AG04450 (cell line): ENCODE results near the gene WDPCP. TPM values are rescaled to one million over a fixed set of nuclear protein-coding genes. Genes with fewer than 3 reads are reported as not detected.
"Not testable (repeated sequence)": the region's sequence is repeated elsewhere in the genome, so short reads cannot be mapped to it uniquely, and the experiment has no call there.

ENCODE experiments used
- CTCF ChIA-PET: fragments of 300-600, 350-600 bp; formaldehyde crosslinking; extraction: SDS; loops from one replicate; lab custom pipeline; 2022; ENCODE audit warnings: antibody characterized with exemption, inconsistent platforms; lab: Charles Lee
- POLR2A ChIA-PET: fragments of 350-600 bp; formaldehyde crosslinking; extraction: SDS; loops from one replicate; lab custom pipeline; 2021; ENCODE audit warnings: antibody characterized with exemption, inconsistent platforms; lab: Yijun Ruan, JAX
- DNase-seq: peaks from one replicate; pipeline ENCODE4 v3.0.0-alpha.2; 2011; ENCODE audit warnings: low read depth, low spot score
- H3K27ac ChIP-seq: one replicate; pipeline ENCODE4 v1.5.1; 2012; ENCODE audit warnings: low read depth, low read length, control low read depth
- H3K27me3 ChIP-seq: one replicate; pipeline ENCODE4 v1.6.0; 2012; ENCODE audit warnings: low read length; ENCODE audit not compliant: control insufficient read depth, insufficient read depth
- H3K4me3 ChIP-seq: 2 replicates; pipeline ENCODE4 v1.5.1; 2011; ENCODE audit warnings: mild to moderate bottlenecking, low read depth, low read length, control low read depth
- H3K9me3 ChIP-seq: 2 replicates; pipeline ENCODE4 v1.5.1; 2012; ENCODE audit warnings: low read length; ENCODE audit not compliant: control insufficient read depth, insufficient read depth
- CTCF ChIP-seq: IDR thresholded peaks from 2 replicates; pipeline ENCODE4 v1.5.1; 2011; ENCODE audit warnings: low read depth, low read length, control low read depth, inconsistent platforms
- polyA plus RNA-seq: library from polyadenylated mRNA; depleted of rRNA; stranded (reverse); fragments of >200 nt; gene quantifications from 2 replicates; pipeline ENCODE4 v1.2.3, GENCODE V29; 2011

WDPCP gene
- polyA plus RNA-seq, 1 experiment, result 4.7 TPM

GRCh38 chr2:63627866-63628265, 39.6 kb upstream of the WDPCP start:
- no peak overlapping the region for H3K4me3 ChIP-seq
- TF ChIP-seq CTCF, result no peak
- ChIA-PET POLR2A (no interaction called here), CTCF (no interaction called here)
- H3K27ac ChIP-seq, result no peak overlapping the region
- peaks cover 4% of the 10 kb centered on the region; the same call in 1 of the 2 replicates for H3K9me3 ChIP-seq
- DNase-seq, result no peak
- peaks cover 3% of the 10 kb centered on the region for H3K27me3 ChIP-seq

- DNase-seq, POLR2A ChIA-PET, H3K4me3 ChIP-seq, H3K27ac ChIP-seq, H3K9me3 ChIP-seq, H3K27me3 ChIP-seq, CTCF ChIA-PET: not testable (repeated sequence)
Observed at GRCh38 chr2:63623763-63624162, 35.5 kb upstream of the WDPCP start.

- no peak for TF ChIP-seq CTCF
- Histone ChIP-seq H3K9me3 (peaks cover 2% of the 10 kb centered on the region; the same call in 1 of the 2 replicates), H3K27ac (no peak overlapping the region), H3K4me3 (no peak overlapping the region), H3K27me3 (peaks cover 3% of the 10 kb centered on the region)
- ChIA-PET CTCF (no interaction called here), POLR2A (no interaction called here)
- no peak for DNase-seq
Observed at GRCh38 chr2:63622751-63623150, 34.5 kb upstream of the WDPCP start.

GRCh38 chr2:63619328-63619727, 31.1 kb upstream of the WDPCP start:
- Histone ChIP-seq H3K27ac (no peak overlapping the region), H3K27me3 (no peaks in the 10 kb centered on the region), H3K9me3 (no peaks in the 10 kb centered on the region), H3K4me3 (no peak overlapping the region)
- ChIA-PET CTCF (no interaction called here), POLR2A (no interaction called here)
- DNase-seq, result no peak
- no peak for TF ChIP-seq CTCF

GRCh38 chr2:63617366-63617765, 29.1 kb upstream of the WDPCP start:
- H3K4me3 ChIP-seq, result no peak overlapping the region
- no peaks in the 10 kb centered on the region for H3K9me3 ChIP-seq
- CTCF ChIA-PET, result interaction anchor here (0.6 kb wide), 1 partner anchor 197 kb away, joined by 3 read pairs; no protein-coding TSS in a partner anchor
- no peaks in the 10 kb centered on the region for H3K27me3 ChIP-seq
- no peak for DNase-seq
- no peak overlapping the region for H3K27ac ChIP-seq
- POLR2A ChIA-PET, result no interaction called here
- no peak for TF ChIP-seq CTCF
